WTC11 (cell line): Measurements from ENCODE around the gene SMAD9. TPM values are rescaled to one million over a fixed set of nuclear protein-coding genes. Genes with fewer than 3 reads are reported as not detected.

Experiments used
- ATAC-seq: fragments of 200-7000 bp; cut with Tn5 transposase; 2 replicates; pipeline ENCODE4 v1.10.0; 2021; ENCODE audit warnings: mild to moderate bottlenecking, moderate library complexity
- CTCF ChIA-PET: fragments of 300-600 bp; sonication (Branson Sonifier 250); formaldehyde crosslinking; loops from one replicate; lab custom pipeline; 2021; ENCODE audit warnings: antibody characterized with exemption; lab: Charles Lee
- POLR2A ChIA-PET: fragments of 350-600 bp; sonication (Branson Sonifier 250); formaldehyde crosslinking; loops from one replicate; lab custom pipeline; 2021; ENCODE audit warnings: antibody characterized with exemption; lab: Charles Lee
- DNase-seq: peaks from one replicate; pipeline ENCODE4 v3.0.0; 2021; ENCODE audit warnings: low spot score
- H3K27ac Mint-ChIP-seq: 2 replicates; pipeline ENCODE4 v1.8.0; 2021; ENCODE audit warnings: mixed read lengths
- H3K27me3 Mint-ChIP-seq: 2 replicates; pipeline ENCODE4 v1.8.0; 2021; ENCODE audit warnings: low read depth, mild to moderate bottlenecking, moderate library complexity, mixed read lengths
- H3K36me3 Mint-ChIP-seq: 2 replicates; pipeline ENCODE4 v1.8.0; 2021; ENCODE audit warnings: mixed read lengths
- H3K4me1 Mint-ChIP-seq: 2 replicates; pipeline ENCODE4 v1.8.0; 2022; ENCODE audit warnings: mixed read lengths
- H3K4me3 Mint-ChIP-seq: 2 replicates; pipeline ENCODE4 v1.8.0; 2021; ENCODE audit warnings: mild to moderate bottlenecking, moderate library complexity, mixed read lengths
- H3K9me3 Mint-ChIP-seq: 2 replicates; pipeline ENCODE4 v1.8.0; 2021; ENCODE audit warnings: mixed read lengths
- CBFB ChIP-seq: sonication (generic); formaldehyde crosslinking; IDR thresholded peaks from 2 replicates; pipeline ENCODE4 v1.8.1; 2022; ENCODE audit warnings: mild to moderate bottlenecking, low read depth, missing genetic modification reagents
- CREB1 ChIP-seq: sonication (generic); formaldehyde crosslinking; IDR thresholded peaks from 2 replicates; pipeline ENCODE4 v1.8.0; 2023; ENCODE audit warnings: mild to moderate bottlenecking, missing genetic modification reagents
- ESRRA ChIP-seq: sonication (generic); formaldehyde crosslinking; IDR thresholded peaks from 2 replicates; pipeline ENCODE4 v1.8.1; 2022; ENCODE audit warnings: mild to moderate bottlenecking, missing genetic modification reagents, borderline replicate concordance
- ETV6 ChIP-seq: sonication (generic); formaldehyde crosslinking; IDR thresholded peaks from 2 replicates; pipeline ENCODE4 v1.8.1; 2022; ENCODE audit warnings: mild to moderate bottlenecking, missing genetic modification reagents
- FOXJ3 ChIP-seq: sonication (generic); formaldehyde crosslinking; IDR thresholded peaks from 2 replicates; pipeline ENCODE4 v1.9.0; 2021; ENCODE audit warnings: missing genetic modification reagents, mild to moderate bottlenecking, borderline replicate concordance
- JUN ChIP-seq: sonication (generic); formaldehyde crosslinking; IDR thresholded peaks from 2 replicates; pipeline ENCODE4 v1.8.0; 2023; ENCODE audit warnings: mild to moderate bottlenecking, missing genetic modification reagents
- MYBL2 ChIP-seq: sonication (generic); formaldehyde crosslinking; IDR thresholded peaks from 2 replicates; pipeline ENCODE4 v1.8.1; 2023; ENCODE audit warnings: mild to moderate bottlenecking, moderate library complexity, missing genetic modification reagents
- NR2C2 ChIP-seq: sonication (generic); formaldehyde crosslinking; IDR thresholded peaks from 2 replicates; pipeline ENCODE4 v1.8.0; 2022; ENCODE audit warnings: mild to moderate bottlenecking, missing genetic modification reagents
- RORB ChIP-seq: fragments of 250-450 bp; sonication (Bioruptor Pico); IDR thresholded peaks from 2 replicates; pipeline ENCODE4 v1.9.0; 2021; ENCODE audit warnings: mild to moderate bottlenecking
- SMAD3 ChIP-seq: sonication (generic); formaldehyde crosslinking; IDR thresholded peaks from 2 replicates; pipeline ENCODE4 v1.8.0; 2022; ENCODE audit warnings: missing genetic modification reagents, mild to moderate bottlenecking, borderline replicate concordance
- SOX15 ChIP-seq: fragments of 250-450 bp; sonication (Bioruptor Pico); IDR thresholded peaks from 2 replicates; pipeline ENCODE4 v1.9.0; 2021; ENCODE audit warnings: mild to moderate bottlenecking
- TEAD4 ChIP-seq: sonication (generic); formaldehyde crosslinking; IDR thresholded peaks from 2 replicates; pipeline ENCODE4 v1.8.0; 2022; ENCODE audit warnings: mild to moderate bottlenecking, missing genetic modification reagents
- ZBTB21 ChIP-seq: sonication (generic); formaldehyde crosslinking; IDR thresholded peaks from 2 replicates; pipeline ENCODE4 v1.8.1; 2023; ENCODE audit warnings: mild to moderate bottlenecking, missing genetic modification reagents, borderline replicate concordance
- ZNF232 ChIP-seq: sonication (generic); formaldehyde crosslinking; IDR thresholded peaks from 2 replicates; pipeline ENCODE4 v1.8.0; 2022; ENCODE audit warnings: mild to moderate bottlenecking, missing genetic modification reagents
- ZNF317 ChIP-seq: sonication (generic); formaldehyde crosslinking; IDR thresholded peaks from 2 replicates; pipeline ENCODE4 v1.8.1; 2023; ENCODE audit warnings: low read depth, mild to moderate bottlenecking, moderate library complexity, missing genetic modification reagents, borderline replicate concordance
- total RNA-seq: library from RNA; stranded (reverse); gene quantifications from 3 replicates; pipeline ENCODE4 v1.2.3, GENCODE V29; 2021
- TF ChIP-seq, protein P1 (sequence below): sonication (generic); formaldehyde crosslinking; IDR thresholded peaks from 2 replicates; pipeline ENCODE4 v1.8.0; 2022; ENCODE audit warnings: mild to moderate bottlenecking, missing genetic modification reagents
- TF ChIP-seq, protein P2 (sequence below): sonication (generic); formaldehyde crosslinking; IDR thresholded peaks from 2 replicates; pipeline ENCODE4 v1.8.0; 2022; ENCODE audit warnings: mild to moderate bottlenecking, missing genetic modification reagents
- TF ChIP-seq, protein P3 (sequence below): sonication (generic); formaldehyde crosslinking; IDR thresholded peaks from 2 replicates; pipeline ENCODE4 v1.8.1; 2022; ENCODE audit warnings: low read depth, missing genetic modification reagents, borderline replicate concordance
- TF ChIP-seq, protein P4 (sequence below): sonication (generic); formaldehyde crosslinking; IDR thresholded peaks from 2 replicates; pipeline ENCODE4 v1.8.0; 2023; ENCODE audit warnings: missing genetic modification reagents
- TF ChIP-seq, protein P5 (sequence below): fragments of 250-450 bp; sonication (Bioruptor Pico); IDR thresholded peaks from 2 replicates; pipeline ENCODE4 v1.9.0; 2021; ENCODE audit warnings: mild to moderate bottlenecking, borderline replicate concordance
- TF ChIP-seq, protein P6 (sequence below): fragments of 250-450 bp; sonication (Bioruptor Pico); conservative IDR thresholded peaks from 2 replicates; pipeline ENCODE4 v1.9.0; 2021; ENCODE audit warnings: mild to moderate bottlenecking
- TF ChIP-seq, protein P7 (sequence below): sonication (generic); formaldehyde crosslinking; IDR thresholded peaks from 2 replicates; pipeline ENCODE4 v1.8.0; 2022; ENCODE audit warnings: mild to moderate bottlenecking, missing genetic modification reagents
- TF ChIP-seq, protein P8 (sequence below): sonication (generic); formaldehyde crosslinking; IDR thresholded peaks from 2 replicates; pipeline ENCODE4 v1.8.1; 2023; ENCODE audit warnings: mild to moderate bottlenecking, moderate library complexity, missing genetic modification reagents

SMAD9 gene
- total RNA-seq, 1 experiment from 2014 or later, result 1.2 TPM

DNA sequence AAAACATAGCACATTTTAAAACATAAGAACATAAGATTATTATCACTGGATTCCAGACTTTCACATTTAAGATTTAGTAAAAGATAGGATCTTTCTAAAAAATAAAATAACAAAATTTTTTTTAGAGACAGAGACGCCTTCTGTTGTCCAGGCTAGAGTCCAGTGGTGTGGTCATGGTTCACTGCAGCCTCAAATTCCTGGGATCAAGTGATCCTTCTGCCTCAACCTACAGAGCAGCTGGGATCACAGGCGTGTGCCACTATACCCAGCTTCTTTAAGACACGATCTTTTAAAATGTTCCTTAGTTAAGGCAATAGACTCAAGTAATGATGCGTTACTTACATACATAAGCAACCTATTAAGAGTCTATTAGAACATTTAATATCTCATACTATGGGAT lies 46.4 kb upstream of the SMAD9 start:
- Mint-ChIP-seq H3K9me3 (no peaks in the 10 kb centered on the region), H3K4me3 (no peak overlapping the region), H3K27me3 (no peaks in the 10 kb centered on the region), H3K4me1 (no peaks in the 10 kb centered on the region), H3K36me3 (peaks cover 38% of the 10 kb centered on the region), H3K27ac (no peak overlapping the region)
- DNase-seq, result no peak
- CTCF ChIA-PET, result interaction anchor here (1.4 kb wide), 1 partner anchor 108 kb away, joined by 4 read pairs; no protein-coding TSS in a partner anchor
- ATAC-seq, result no peak
- POLR2A ChIA-PET, result no interaction called here
- no peak for TF ChIP-seq SOX15 (CRISPR knock-in tag)
- TF ChIP-seq ZNF232 (CRISPR knock-in tag), result no peak
- TF ChIP-seq CBFB (CRISPR knock-in tag), result no peak
- TF ChIP-seq SMAD3 (CRISPR knock-in tag), result no peak
- TF ChIP-seq MYBL2, result no peak
- TF ChIP-seq, protein P1, sequence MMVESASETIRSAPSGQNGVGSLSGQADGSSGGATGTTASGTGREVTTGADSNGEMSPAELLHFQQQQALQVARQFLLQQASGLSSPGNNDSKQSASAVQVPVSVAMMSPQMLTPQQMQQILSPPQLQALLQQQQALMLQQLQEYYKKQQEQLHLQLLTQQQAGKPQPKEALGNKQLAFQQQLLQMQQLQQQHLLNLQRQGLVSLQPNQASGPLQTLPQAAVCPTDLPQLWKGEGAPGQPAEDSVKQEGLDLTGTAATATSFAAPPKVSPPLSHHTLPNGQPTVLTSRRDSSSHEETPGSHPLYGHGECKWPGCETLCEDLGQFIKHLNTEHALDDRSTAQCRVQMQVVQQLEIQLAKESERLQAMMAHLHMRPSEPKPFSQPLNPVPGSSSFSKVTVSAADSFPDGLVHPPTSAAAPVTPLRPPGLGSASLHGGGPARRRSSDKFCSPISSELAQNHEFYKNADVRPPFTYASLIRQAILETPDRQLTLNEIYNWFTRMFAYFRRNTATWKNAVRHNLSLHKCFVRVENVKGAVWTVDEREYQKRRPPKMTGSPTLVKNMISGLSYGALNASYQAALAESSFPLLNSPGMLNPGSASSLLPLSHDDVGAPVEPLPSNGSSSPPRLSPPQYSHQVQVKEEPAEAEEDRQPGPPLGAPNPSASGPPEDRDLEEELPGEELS (CRISPR knock-in tag), result no peak
- no peak for TF ChIP-seq ESRRA (CRISPR knock-in tag)
- no peak for TF ChIP-seq FOXJ3 (CRISPR knock-in tag)
- TF ChIP-seq, protein P2, sequence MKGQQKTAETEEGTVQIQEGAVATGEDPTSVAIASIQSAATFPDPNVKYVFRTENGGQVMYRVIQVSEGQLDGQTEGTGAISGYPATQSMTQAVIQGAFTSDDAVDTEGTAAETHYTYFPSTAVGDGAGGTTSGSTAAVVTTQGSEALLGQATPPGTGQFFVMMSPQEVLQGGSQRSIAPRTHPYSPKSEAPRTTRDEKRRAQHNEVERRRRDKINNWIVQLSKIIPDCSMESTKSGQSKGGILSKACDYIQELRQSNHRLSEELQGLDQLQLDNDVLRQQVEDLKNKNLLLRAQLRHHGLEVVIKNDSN, result no peak
- TF ChIP-seq, protein P3, sequence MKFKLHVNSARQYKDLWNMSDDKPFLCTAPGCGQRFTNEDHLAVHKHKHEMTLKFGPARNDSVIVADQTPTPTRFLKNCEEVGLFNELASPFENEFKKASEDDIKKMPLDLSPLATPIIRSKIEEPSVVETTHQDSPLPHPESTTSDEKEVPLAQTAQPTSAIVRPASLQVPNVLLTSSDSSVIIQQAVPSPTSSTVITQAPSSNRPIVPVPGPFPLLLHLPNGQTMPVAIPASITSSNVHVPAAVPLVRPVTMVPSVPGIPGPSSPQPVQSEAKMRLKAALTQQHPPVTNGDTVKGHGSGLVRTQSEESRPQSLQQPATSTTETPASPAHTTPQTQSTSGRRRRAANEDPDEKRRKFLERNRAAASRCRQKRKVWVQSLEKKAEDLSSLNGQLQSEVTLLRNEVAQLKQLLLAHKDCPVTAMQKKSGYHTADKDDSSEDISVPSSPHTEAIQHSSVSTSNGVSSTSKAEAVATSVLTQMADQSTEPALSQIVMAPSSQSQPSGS (CRISPR knock-in tag), result no peak
- TF ChIP-seq ZNF317, result no peak
- TF ChIP-seq ZBTB21, result no peak
- no peak for TF ChIP-seq TEAD4 (CRISPR knock-in tag)
- TF ChIP-seq, protein P4, sequence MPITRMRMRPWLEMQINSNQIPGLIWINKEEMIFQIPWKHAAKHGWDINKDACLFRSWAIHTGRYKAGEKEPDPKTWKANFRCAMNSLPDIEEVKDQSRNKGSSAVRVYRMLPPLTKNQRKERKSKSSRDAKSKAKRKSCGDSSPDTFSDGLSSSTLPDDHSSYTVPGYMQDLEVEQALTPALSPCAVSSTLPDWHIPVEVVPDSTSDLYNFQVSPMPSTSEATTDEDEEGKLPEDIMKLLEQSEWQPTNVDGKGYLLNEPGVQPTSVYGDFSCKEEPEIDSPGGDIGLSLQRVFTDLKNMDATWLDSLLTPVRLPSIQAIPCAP (CRISPR knock-in tag), result no peak

DNA sequence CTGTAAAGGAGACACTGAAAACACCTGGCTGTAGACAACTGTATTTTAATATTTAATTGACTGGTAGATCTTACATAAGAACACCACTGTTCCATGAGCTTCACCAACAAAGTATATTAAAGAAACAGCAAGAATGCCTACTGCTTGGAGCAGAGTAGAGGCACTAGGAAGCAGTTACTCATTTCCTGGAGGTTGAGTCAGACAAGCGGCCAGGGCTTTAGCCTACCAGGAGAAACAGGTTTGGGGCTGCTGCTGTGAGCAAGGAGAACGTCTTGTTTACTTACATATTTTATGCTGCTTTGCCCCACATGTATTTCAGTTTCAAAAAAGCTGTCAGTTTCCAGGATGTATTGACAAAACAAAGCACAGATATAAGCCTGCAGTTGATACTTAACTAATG lies 45.7 kb upstream of the SMAD9 start:
- no peak overlapping the region for H3K27ac Mint-ChIP-seq
- DNase-seq (no peak), ATAC-seq (no peak)
- no peaks in the 10 kb centered on the region for H3K4me1 Mint-ChIP-seq
- POLR2A ChIA-PET, result no interaction called here
- peaks cover 37% of the 10 kb centered on the region for H3K36me3 Mint-ChIP-seq
- H3K27me3 Mint-ChIP-seq, result no peaks in the 10 kb centered on the region
- H3K9me3 Mint-ChIP-seq, result no peaks in the 10 kb centered on the region
- CTCF ChIA-PET, result no interaction called here
- H3K4me3 Mint-ChIP-seq, result no peak overlapping the region
- TF ChIP-seq RORB (CRISPR knock-in tag) (no peak), CREB1 (no peak), ETV6 (CRISPR knock-in tag) (no peak), NR2C2 (CRISPR knock-in tag) (no peak), JUN (CRISPR knock-in tag) (no peak)
- TF ChIP-seq, protein P5, sequence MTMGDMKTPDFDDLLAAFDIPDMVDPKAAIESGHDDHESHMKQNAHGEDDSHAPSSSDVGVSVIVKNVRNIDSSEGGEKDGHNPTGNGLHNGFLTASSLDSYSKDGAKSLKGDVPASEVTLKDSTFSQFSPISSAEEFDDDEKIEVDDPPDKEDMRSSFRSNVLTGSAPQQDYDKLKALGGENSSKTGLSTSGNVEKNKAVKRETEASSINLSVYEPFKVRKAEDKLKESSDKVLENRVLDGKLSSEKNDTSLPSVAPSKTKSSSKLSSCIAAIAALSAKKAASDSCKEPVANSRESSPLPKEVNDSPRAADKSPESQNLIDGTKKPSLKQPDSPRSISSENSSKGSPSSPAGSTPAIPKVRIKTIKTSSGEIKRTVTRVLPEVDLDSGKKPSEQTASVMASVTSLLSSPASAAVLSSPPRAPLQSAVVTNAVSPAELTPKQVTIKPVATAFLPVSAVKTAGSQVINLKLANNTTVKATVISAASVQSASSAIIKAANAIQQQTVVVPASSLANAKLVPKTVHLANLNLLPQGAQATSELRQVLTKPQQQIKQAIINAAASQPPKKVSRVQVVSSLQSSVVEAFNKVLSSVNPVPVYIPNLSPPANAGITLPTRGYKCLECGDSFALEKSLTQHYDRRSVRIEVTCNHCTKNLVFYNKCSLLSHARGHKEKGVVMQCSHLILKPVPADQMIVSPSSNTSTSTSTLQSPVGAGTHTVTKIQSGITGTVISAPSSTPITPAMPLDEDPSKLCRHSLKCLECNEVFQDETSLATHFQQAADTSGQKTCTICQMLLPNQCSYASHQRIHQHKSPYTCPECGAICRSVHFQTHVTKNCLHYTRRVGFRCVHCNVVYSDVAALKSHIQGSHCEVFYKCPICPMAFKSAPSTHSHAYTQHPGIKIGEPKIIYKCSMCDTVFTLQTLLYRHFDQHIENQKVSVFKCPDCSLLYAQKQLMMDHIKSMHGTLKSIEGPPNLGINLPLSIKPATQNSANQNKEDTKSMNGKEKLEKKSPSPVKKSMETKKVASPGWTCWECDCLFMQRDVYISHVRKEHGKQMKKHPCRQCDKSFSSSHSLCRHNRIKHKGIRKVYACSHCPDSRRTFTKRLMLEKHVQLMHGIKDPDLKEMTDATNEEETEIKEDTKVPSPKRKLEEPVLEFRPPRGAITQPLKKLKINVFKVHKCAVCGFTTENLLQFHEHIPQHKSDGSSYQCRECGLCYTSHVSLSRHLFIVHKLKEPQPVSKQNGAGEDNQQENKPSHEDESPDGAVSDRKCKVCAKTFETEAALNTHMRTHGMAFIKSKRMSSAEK, result no peak
- TF ChIP-seq, protein P6, sequence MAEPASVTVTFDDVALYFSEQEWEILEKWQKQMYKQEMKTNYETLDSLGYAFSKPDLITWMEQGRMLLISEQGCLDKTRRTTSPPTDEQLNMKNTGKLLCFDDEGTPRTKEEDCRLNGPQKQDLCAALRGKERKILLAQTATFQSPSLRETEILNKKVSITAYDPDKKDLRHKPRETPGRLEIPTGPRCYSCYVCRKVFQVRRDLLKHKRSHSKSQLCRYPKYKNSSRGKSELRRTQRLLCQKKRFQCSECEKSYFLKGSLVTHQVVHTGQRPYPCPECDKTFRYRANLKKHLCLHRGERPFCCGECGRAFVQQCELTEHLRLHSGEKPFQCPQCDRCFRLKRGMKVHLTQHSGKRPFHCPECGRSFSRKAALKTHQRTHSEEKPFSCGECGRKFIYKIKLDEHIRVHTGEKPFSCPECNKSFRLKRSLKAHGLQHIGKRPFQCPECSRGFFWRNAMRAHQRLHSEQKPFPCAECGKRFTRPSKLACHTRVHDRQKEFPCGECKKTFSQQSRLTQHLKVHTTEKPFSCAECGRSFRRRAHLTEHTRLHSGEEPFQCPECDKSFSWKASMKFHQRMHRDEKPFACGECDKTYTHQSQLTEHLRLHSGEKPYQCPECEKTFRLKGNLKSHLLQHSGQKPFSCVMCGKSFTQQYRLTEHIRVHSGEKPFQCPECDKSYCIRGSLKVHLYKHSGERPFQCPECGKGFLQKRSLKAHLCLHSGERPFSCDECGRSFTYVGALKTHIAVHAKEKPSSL, result no peak
- TF ChIP-seq, protein P7, sequence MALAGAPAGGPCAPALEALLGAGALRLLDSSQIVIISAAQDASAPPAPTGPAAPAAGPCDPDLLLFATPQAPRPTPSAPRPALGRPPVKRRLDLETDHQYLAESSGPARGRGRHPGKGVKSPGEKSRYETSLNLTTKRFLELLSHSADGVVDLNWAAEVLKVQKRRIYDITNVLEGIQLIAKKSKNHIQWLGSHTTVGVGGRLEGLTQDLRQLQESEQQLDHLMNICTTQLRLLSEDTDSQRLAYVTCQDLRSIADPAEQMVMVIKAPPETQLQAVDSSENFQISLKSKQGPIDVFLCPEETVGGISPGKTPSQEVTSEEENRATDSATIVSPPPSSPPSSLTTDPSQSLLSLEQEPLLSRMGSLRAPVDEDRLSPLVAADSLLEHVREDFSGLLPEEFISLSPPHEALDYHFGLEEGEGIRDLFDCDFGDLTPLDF (CRISPR knock-in tag), result no peak
- TF ChIP-seq, protein P8, sequence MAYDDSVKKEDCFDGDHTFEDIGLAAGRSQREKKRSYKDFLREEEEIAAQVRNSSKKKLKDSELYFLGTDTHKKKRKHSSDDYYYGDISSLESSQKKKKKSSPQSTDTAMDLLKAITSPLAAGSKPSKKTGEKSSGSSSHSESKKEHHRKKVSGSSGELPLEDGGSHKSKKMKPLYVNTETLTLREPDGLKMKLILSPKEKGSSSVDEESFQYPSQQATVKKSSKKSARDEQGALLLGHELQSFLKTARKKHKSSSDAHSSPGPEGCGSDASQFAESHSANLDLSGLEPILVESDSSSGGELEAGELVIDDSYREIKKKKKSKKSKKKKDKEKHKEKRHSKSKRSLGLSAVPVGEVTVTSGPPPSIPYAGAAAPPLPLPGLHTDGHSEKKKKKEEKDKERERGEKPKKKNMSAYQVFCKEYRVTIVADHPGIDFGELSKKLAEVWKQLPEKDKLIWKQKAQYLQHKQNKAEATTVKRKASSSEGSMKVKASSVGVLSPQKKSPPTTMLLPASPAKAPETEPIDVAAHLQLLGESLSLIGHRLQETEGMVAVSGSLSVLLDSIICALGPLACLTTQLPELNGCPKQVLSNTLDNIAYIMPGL (CRISPR knock-in tag), result no peak
